ENCODE data around the gene TOMM5. TPM values are rescaled to one million over a fixed set of nuclear protein-coding genes. Genes with fewer than 3 reads are reported as not detected.

TOMM5 gene
- polyA plus RNA-seq, 2 of the 4 experiments (the other 2 are of a cell fraction): 338 to 339 TPM

- Histone ChIP-seq H3K9me3 (no peaks in the 10 kb centered on the region), H3K27ac (no peak overlapping the region), H3K4me1 (no peaks in the 10 kb centered on the region), H3K4me2 (no peak overlapping the region), H3K4me3 (no peak overlapping the region)
- DNase-seq (ENCODE audit: low read depth in 1 of 2, low spot score in 1 of 2) (no peak), ATAC-seq (no peak), FAIRE-seq (no peak)
- ChIA-PET POLR2A (no interaction called here), CTCF (no interaction called here)
- WGBS (ENCODE audit: missing lambda C conversion rate): 68% methylated on average over 2 of the region's 2 CpGs
- TF ChIP-seq HMGXB4 (CRISPR knock-in tag; IDR thresholded peaks at IDR 0.05; ENCODE audit: borderline replicate concordance): no peak
- TF ChIP-seq EHMT2 (IDR thresholded peaks at IDR 0.05; ENCODE audit: low read depth): no peak
- no peak for TF ChIP-seq FOSB (CRISPR knock-in tag; IDR thresholded peaks at IDR 0.05)
- no peak for TF ChIP-seq NFE2L2 (conservative IDR thresholded peaks at IDR 0.05; ENCODE audit: low read length)
- TF ChIP-seq CEBPB (IDR thresholded peaks at IDR 0.05): no peak
- no peak for TF ChIP-seq BHLHE40 (IDR thresholded peaks at IDR 0.05; ENCODE audit: low read depth, low read length)
- no peak for TF ChIP-seq TP53 (CRISPR knock-in tag; IDR thresholded peaks at IDR 0.05)
- TF ChIP-seq MYC (IDR thresholded peaks at IDR 0.05; ENCODE audit: borderline replicate concordance, low read length): no peak
- no peak for TF ChIP-seq HOXB13 (CRISPR knock-in tag; IDR thresholded peaks at IDR 0.05; ENCODE audit: low read depth)
- no peak for TF ChIP-seq ZNF302 (CRISPR knock-in tag; IDR thresholded peaks at IDR 0.05)
- TF ChIP-seq ELK1 (IDR thresholded peaks at IDR 0.05; ENCODE audit: low read depth, low read length): no peak
- TF ChIP-seq, protein P1, sequence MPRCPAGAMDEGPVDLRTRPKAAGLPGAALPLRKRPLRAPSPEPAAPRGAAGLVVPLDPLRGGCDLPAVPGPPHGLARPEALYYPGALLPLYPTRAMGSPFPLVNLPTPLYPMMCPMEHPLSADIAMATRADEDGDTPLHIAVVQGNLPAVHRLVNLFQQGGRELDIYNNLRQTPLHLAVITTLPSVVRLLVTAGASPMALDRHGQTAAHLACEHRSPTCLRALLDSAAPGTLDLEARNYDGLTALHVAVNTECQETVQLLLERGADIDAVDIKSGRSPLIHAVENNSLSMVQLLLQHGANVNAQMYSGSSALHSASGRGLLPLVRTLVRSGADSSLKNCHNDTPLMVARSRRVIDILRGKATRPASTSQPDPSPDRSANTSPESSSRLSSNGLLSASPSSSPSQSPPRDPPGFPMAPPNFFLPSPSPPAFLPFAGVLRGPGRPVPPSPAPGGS (IDR thresholded peaks at IDR 0.05): no peak
- TF ChIP-seq CHD4 (IDR thresholded peaks at IDR 0.05; ENCODE audit: borderline replicate concordance): no peak
- no peak for TF ChIP-seq KDM5A (IDR thresholded peaks at IDR 0.05)
- no peak for TF ChIP-seq TFCP2L1 (CRISPR knock-in tag; IDR thresholded peaks at IDR 0.05)
- TF ChIP-seq, protein P2, sequence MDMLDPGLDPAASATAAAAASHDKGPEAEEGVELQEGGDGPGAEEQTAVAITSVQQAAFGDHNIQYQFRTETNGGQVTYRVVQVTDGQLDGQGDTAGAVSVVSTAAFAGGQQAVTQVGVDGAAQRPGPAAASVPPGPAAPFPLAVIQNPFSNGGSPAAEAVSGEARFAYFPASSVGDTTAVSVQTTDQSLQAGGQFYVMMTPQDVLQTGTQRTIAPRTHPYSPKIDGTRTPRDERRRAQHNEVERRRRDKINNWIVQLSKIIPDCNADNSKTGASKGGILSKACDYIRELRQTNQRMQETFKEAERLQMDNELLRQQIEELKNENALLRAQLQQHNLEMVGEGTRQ (IDR thresholded peaks at IDR 0.05): no peak
- no peak for TF ChIP-seq FOXS1 (CRISPR knock-in tag; IDR thresholded peaks at IDR 0.05)
- TF ChIP-seq FOSL2 (IDR thresholded peaks at IDR 0.05): no peak
- TF ChIP-seq FOSL2 (CRISPR knock-in tag; IDR thresholded peaks at IDR 0.05): no peak
- no peak for TF ChIP-seq SMC3 (IDR thresholded peaks at IDR 0.05)
- TF ChIP-seq ZFP36 (IDR thresholded peaks at IDR 0.05; ENCODE audit: borderline replicate concordance, partially characterized antibody): no peak
These were observed 24.8 kb upstream of the TOMM5 start for GRCh38 chr9:37617161-37617560.

DNA sequence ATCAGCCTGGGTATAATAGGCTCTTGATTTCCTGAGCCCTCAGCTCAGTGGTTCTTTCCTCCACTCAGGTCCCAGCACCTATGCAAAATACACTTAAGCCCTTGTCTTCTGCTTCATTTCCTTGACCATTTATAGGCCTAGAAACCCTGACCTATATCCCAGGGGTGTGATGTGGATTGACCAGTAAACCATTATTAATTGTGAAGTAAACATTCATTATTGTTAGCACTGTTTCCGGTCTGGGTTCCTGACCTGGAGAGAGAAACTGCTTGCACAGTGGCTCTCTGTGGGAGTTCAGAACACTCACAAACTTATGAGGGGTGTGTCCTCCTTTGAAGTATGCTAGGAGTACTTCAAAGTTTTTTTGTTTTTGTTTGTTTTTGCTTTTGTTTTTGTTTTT is 19.6 kb upstream of the TOMM5 start:
- Histone ChIP-seq H3K4me3 (no peak overlapping the region), H3K4me2 (no peak overlapping the region), H3K27ac (no peak overlapping the region), H3K9me3 (no peaks in the 10 kb centered on the region), H3K4me1 (no peaks in the 10 kb centered on the region)
- ATAC-seq (no peak), FAIRE-seq (no peak), DNase-seq (ENCODE audit: low read depth in 1 of 2, low spot score in 1 of 2) (no peak)
- ChIA-PET CTCF (interaction anchor here (3.3 kb wide), 1 partner anchor 18 kb away, joined by 11 read pairs; no protein-coding TSS in a partner anchor), POLR2A (no interaction called here)
- TF ChIP-seq HEYL (CRISPR knock-in tag; IDR thresholded peaks at IDR 0.05) (no peak), HES2 (IDR thresholded peaks at IDR 0.05) (no peak), HDAC2 (IDR thresholded peaks at IDR 0.05) (no peak), EHF (CRISPR knock-in tag; IDR thresholded peaks at IDR 0.05) (no peak), MAX (IDR thresholded peaks at IDR 0.05) (no peak), NFE2L2 (conservative IDR thresholded peaks at IDR 0.05; ENCODE audit: low read length) (no peak)
- TF ChIP-seq, protein P3, sequence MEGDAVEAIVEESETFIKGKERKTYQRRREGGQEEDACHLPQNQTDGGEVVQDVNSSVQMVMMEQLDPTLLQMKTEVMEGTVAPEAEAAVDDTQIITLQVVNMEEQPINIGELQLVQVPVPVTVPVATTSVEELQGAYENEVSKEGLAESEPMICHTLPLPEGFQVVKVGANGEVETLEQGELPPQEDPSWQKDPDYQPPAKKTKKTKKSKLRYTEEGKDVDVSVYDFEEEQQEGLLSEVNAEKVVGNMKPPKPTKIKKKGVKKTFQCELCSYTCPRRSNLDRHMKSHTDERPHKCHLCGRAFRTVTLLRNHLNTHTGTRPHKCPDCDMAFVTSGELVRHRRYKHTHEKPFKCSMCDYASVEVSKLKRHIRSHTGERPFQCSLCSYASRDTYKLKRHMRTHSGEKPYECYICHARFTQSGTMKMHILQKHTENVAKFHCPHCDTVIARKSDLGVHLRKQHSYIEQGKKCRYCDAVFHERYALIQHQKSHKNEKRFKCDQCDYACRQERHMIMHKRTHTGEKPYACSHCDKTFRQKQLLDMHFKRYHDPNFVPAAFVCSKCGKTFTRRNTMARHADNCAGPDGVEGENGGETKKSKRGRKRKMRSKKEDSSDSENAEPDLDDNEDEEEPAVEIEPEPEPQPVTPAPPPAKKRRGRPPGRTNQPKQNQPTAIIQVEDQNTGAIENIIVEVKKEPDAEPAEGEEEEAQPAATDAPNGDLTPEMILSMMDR (IDR thresholded peaks at IDR 0.05): no peak
- WGBS (ENCODE audit: missing lambda C conversion rate): 78% methylated on average over 1 of the region's 1 CpG

Measured in A549 (cell line).